Effector CD4-positive, alpha-beta T cell (primary cell): Measurements from ENCODE around the gene EFCAB5.
"Not testable (repeated sequence)": the region's sequence is repeated elsewhere in the genome, so short reads cannot be mapped to it uniquely, and the experiment has no call there.

Experiments
- DNase-seq: peaks from one replicate; pipeline ENCODE4 v3.0.0-alpha.2; 2020

The EFCAB5 gene

DNA sequence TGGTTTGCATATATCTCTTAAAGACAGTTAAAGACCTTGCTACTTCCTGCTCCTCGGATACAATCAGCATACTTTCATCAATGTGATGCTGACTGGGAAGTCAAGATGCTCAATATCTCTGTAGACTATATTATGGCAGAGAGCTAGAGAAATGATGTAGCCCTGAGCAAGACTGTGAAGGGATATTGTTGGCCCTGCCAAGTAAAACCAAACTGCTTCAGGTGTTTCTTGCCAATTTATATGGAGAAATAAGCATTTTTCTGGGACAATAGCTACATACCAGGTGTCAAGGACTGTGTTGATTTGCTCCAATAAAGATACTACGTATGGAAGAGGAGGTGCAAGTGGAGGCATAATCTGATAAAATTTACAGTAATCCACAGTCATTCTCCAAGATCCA, 4.7 kb upstream of the EFCAB5 start:
- no peak for DNase-seq

DNA sequence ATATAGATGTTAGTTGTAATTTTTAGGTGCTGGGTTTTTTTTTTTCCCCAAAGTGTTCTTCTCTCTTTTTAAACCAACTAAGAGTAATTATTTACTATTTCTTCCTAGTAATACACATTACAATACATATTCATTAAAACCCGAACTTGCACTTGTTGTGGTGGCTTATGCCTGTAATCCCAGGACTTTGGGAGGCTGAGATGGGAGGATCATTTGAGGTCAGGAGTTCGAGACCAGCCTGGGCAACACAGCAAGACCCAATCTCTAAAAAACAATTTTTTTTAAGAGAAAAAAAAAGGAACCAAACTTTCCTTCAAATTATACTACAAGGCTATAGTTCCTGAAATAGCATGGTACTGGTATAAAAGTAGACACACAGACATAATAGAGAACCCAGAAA, 3.8 kb downstream of the EFCAB5 start:
- no peak for DNase-seq

DNA sequence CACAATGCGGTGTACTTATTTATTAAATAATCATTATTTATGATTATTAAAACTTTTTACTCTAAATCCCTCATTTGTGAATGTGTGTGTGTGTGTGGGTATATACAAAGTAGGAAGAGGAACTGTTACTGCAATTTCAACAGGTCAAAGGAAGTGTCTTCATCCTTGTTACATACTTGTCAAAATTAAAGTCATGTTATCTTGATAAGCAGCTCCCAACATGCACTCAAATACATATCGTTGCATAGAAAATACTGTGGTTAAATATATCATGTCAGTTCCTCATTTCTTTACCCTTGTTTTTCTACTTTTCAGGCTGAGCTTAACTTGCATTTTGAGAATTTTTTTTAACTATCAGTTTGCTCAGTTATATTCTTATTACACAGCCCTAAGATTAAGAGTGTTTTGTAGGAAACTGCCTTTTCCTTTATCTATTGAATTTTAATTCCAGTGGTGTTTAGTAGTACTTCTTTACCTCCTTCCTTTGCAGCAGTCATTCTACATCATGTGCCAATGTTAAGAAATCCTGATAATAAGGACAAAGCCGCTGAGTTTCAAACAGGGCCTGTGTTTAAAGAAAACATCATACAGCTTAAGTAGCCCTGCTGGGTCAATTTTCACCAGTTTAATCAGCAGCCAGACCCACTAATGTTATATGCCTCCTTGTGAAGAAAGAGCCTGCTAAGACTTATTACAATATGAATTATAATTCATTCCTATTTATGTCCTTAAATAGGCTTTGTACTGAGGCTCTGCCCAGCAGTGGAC, 7.2 kb downstream of the EFCAB5 start:
- DNase-seq: no peak

DNA sequence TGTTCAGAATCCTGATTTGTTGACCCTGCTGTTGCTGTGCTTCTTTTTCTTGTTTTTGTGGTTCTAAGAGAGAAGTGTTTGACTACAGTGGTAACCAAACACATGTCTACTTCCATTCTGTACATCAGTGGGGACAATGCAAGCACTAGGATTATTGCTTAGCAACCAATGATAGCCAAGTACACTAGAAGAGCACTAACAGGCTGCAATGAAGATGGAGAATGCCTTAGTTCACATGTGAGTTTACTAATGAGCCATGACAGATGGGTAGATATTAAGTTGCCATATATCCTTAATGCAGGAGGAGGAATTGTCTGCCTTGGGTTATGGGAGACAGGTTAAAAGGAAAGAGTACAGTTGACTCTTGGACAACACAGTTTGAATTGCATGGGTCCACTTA, 8.3 kb downstream of the EFCAB5 start:
- no peak for DNase-seq

DNA sequence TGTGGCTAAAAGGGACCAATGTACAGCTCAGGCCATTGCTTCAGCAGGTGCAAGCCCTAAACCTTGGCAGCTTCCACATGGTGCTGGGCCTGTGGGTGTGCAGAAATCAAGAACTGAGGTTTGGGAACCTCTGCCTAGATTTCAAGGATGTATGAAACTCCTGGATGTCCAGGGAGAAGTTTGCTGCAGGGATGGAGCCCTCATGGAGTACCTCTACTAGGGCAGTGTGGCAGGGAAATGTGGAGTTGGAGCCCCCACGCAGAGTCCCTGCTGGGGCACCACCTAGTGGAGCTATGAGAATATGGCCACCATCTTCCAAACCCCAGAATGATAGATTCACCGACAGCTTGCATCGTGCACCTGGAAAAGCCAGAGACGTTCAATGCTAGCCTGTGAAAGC, 13.0 kb downstream of the EFCAB5 start:
- DNase-seq: no peak

DNA sequence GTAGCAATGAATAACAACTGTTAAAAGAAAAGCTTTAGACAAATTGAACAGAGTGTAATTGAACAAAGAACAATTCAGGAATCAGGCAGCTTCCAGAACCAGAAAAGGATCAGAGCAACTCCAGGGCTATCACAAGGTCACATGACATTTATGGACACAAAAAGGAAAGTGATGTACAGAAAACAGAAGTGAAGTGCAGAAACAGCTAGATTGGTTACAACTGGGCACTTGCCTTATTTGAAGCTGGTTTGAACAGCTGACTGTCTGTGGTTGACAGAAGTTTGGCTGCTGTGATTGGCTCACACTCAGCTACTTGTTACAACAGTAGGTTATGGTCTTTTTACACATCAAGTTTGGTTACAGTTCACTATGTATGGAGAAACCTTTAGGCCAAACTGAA, 14.8 kb downstream of the EFCAB5 start:
- DNase-seq: no peak

DNA sequence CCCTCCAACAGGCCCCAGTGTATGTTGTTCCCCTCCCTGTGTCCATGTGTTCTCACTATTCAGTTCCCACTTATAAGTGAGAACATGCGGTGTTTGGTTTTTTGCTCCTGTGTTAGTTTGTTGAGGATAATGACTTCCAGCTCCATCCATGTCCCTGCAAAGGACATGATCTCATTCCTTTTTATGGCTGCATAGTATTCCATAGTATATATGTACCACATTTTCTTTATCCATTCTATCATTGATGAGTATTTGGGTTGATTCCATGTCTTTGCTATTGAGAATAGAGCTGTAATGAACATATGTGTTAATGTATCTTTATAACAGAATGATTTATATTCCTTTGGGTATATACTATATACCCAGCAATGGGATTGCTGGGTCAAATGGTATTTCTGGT, 16.1 kb downstream of the EFCAB5 start:
- DNase-seq: not testable (repeated sequence)

DNA sequence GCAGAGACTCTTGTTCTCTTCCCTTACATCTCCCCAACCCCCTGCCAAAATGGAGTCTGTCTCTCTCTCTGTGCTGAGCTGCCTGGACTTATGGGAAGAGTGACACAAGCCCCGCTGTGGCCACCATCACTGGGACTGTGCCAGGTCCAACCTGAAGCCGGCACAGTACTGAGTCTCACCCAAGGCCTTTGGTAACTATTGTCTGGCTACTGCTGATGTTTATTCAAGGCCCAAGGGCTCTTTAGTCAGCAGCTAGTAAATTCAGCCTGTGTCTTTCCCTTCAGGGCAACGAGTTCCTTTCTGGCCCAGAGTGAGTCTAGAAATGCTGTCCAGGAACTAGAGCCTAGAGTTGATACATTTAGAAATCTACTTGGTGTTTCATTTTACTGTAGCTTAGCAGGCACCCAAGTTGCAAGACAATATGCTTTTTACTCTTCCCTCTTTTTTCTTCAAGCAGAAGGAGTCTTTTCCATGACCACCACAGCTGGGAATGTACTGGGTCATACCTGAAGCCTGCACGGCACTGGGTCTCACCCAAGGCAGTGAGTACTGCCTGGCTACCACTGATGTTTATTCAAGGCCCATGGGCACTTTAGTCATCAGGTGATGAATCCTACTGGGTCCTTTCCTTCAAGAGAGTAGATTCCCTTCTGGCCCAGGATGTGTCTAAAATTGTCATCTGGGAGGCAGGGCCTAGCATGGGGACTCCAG, 17.7 kb downstream of the EFCAB5 start:
- no peak for DNase-seq

DNA sequence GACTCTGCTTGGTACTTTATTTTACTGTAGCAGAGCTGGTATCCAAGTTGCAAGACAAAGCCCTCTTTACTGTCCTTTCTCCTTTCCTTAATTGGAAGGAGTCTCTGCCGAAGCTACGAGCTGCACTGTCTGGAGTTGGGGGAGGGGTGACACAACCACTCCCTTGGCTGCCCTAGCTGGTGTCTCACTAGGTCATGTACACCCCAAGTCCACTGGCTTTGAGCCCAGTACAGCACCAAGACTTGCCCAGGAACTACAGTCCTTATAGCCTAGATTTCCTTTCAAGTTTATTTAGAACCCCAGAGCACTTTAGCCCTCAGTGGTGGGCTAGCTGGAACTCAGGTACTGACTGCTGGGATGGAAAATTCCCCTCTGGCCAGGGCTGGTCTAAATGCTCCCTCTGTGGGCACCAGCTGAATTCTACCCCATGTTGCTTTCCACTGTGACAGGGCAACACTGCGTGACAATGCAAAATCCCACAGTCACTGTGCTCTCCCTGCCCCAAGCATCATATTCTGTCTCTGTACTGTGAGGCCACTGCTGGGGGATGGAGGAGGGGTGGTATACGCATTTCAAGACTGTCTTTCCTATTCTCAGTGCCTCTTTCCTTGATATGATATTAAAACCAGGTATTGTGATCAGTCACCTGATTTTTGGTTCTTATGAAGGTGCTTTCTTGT, 18.4 kb downstream of the EFCAB5 start:
- no peak for DNase-seq

DNA sequence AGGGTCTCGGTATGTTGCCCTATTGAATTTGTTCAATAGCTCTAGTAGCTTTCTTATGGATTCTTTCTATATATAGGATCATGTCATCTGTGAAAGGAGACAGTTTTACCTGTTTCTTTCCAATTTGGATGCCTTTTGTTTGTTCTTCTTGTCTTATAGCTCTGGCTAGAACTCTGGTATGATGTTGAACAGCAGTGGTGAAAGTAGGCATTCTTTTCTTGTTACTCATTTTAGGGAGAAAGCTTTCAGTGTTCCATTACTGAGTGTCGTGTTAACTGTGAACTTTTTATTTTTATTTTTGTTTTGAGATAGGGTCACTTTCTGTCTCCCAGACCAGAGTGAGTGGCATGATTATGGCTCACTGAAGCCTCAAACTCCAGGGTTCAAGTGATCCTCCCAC, 21.2 kb downstream of the EFCAB5 start:
- DNase-seq: no peak

DNA sequence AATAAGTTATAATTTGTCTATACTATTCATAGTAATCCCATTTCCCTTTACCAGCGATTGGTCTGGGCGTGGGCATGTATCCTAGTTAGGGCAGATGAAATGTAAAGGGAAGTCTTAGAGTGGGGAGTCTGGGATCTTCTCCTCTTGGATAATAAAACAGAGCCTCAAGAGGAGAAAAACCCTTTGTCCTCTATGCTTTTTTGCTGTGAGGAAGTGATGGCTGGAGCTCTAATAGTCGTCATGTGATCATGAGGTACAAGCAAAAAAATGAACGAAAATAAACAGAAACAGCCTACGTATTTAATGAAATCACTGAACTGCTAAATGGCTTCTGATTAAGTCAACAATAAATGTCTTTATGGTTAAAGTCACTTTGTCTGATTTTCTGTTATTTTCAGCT, 26.8 kb downstream of the EFCAB5 start:
- no peak for DNase-seq

DNA sequence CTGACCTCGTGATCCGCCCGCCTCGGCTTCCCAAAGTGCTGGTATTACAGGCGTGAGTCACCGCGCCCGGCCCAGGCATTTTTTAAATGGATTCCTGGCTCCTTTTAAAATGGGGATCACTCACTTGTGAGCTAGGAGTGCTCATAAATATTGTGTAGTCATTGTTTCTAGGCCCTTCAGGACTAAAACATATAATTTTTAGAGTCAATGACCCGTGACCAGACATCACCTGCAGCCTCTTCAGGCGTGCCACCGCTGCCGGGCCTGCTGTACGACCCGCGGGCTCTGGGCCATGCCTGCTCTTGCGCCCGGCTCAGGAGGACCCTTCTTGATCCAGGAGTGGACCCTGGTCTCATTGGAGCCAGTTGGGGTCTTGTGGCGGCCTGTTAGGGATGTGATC, 30.8 kb downstream of the EFCAB5 start:
- DNase-seq: no peak

DNA sequence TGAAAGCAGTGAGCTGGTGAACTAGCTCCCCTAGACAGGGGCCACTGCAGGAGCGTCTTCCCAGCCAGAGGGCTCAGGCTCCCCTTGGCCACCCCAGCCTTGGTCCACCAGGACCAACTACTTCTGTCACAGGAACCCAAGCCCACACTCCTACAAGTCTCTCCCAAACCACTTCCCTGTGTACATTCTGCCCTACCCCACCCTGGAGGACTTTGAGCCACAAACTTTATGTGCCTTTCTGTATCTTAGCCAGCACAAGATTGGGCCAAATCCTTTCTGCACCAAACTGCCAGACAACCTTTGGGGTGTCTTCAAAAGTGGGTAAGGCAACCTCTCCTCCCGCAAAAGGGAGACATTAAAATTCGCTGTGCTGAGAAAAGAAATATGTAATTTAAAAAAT, 31.6 kb downstream of the EFCAB5 start:
- DNase-seq: no peak

DNA sequence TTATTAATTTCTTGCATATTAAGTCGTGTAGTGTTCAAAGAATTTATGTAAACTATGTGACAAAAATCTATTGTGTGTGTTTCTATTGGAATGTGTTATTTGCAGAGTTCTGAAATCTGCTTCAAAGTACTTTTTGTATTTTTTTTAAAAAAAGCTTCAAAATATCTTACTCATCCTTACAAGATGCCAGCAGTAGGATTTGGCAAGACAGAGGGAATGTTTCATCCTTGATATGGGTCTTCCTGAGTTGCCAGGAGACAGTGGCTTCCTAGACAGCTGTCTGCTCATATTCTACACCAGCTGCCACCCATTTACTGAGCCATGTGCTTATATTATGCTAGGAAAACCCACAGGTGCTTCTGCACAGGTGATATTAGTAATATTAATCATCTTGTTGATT, 36.4 kb downstream of the EFCAB5 start:
- no peak for DNase-seq

DNA sequence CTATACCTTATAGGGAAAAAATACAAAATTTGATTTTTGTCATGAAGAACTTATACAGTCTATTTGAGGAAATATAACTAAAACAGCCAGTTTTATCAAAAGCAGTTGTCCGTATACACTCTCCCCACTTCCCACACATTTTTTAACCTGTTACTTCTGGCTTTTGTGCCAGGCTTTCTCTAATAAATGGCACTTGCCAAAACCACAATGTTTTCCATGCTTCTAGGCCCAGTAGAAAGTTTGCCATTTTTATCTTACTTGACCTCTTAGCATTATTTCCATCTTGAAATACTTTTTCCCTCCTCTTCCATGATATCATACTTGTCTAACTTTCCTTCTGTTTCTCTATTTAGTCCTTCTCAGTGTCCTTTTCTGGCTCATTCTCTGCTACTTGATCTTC, 38.8 kb downstream of the EFCAB5 start:
- no peak for DNase-seq

DNA sequence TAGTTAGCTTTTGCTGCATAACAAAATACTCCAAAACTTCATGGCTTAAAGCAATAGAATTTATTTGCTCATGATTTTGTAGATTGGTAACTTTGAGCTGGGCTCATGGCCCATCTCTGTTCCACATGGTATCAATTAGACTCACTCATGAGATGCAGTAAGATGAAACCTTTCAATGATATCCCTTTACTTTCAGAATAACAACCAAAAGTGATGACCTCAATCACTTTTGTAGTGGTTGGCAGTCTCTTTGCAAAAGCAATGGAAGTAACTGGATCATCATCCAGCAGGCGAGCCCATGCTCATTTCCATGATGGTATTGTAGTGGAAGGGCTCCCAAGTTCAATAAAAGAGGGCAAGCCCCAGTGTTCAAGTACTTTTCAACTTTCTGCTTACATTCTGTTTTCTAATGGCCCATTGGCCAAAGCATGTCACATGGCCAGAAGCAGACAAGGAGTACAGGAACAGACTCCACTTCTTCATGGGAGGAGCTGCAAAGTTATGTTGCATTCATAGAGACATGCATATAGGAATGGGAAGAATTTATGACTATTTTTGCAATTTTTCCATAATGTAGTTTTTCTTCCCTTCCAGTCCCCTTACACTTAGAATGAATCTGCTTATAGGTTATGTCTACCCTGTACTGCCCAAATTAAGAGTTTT, 41.7 kb downstream of the EFCAB5 start:
- no peak for DNase-seq

DNA sequence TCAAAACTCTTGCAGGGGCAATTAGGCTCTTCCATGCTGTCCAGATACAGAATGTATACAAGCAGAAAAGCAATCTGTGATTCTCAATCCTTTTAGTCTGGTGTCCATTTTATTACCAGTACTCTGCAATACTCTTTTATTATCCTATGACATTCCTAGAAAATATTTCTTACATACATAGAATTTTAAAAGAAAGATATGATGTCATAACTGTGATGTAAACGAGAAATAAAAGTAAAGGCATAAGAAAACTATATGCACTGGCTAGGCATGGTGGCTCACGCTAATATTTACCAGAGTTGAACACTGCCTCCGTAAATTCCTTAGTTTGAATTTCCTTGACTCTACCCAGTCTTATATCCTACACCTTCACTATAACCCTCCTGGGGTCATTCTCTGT, 55.0 kb downstream of the EFCAB5 start:
- no peak for DNase-seq

DNA sequence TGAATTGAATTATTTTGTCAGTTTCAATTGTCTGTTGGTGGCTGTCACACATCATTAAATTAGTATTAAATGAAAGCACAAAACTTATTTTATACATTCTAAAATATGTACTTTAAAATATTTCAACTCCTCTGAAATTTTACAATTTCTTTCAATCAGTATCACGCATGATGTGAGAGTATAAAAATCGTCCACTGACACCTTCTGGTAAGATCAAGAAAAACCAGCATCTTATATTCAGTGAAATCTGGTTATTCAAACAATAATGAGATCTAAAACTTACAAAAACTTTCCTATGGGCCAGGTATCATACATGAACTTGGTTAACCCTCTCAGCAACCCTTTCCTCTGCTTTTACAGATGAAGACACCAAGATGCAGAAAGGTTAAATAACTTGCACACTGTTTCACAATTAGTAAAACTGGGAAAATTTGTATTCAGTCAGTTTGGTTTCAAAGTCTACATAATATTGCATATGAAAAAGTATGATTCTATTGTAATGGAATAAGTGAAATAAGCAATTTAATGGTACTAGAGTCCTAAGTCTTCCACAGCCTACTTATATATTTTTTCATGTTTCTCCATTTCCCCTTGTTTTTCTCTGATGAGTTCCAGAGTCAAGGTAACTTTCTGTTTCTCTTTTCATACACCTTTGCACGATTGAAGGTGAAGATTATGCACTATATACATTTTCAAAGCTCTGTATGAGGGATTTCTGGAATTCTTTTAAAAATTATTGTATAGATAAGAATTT, 58.7 kb downstream of the EFCAB5 start:
- DNase-seq: no peak

DNA sequence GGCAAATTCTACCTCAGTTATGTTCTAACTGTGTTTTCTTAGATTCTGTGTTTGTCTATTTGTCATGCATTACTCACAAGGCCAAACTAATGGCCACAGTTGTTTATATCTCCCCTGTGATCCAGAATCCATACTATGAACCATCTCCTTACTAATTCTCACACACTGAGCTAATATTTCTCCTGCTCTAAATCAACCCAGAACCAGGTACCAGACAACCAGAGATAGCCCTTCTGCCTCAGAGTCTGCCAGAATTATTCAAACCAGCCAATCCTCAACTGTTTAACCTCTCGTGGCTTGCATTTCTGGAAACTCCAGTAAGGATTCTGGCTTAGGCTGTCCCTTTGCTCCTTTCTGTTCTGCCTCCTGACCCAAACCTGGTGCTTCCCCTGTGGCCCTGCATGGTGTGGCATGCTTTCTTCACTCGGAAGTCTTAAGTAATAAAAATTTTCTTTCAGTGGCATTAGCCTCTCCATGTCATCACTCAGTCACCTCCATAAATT, 59.4 kb downstream of the EFCAB5 start:
- DNase-seq: no peak

DNA sequence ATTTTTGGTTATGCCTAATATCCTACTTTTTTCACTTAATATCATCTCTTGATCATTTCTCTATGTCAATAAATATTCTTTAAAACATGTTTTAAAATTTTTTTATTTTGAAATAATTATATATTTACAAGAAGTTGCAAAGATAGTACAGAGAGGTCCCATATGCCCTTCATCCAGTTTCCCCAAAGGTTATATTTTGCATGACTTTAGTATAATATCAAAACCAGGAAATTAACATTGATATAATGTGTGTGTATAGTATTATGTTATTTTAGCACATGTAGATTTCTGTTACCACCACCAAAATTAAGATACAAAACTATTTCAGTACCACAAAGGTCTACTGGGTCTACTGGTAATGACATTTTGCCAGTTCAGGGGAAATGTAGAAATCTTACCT, 60.7 kb downstream of the EFCAB5 start:
- DNase-seq: no peak

DNA sequence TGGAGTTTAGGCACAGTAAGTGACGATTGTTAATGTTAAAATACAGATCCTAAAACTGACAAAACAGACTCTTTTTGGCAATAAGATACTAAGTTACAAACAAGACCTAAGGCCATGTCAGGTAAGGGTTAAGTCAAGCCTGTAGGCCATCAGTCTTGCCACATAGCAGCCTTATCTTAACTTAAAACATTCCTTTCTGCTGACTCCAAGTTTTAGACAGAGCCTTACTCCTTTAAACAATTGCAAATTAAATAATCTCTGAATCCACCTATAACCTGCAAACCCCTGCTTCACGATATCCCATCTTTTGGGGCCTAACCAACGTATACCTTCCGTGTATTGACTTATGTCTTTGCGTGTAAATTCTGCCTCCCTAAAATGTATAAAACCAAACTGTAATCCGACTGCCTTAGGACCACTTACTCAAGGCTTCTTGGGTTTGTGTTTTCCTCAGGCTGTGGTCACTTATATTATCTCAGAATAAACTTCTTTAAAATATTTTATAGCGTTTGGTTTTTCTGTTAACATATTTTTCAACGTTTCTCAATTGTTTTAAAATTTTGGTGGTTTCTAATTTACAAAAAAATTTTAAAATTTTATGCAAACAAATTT, 64.4 kb downstream of the EFCAB5 start:
- DNase-seq: no peak

DNA sequence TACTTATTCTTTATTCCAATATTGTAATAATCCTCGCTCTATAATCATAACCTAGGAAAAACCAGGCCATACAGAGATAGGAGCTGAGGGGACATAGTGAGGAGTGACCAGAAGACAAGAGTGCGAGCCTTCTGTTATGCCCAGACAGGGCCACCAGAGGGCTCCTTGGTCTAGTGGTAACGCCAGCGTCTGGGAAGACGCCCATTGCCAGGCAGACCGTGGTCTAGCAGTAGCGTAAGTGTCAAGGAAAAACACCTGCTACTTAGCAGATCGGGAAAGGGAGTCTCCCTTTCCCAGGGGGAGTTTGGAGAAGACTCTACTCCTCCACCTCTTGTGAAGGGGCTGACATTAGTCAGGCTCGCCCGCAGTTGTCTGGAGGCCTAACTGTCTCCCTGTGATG, 70.5 kb downstream of the EFCAB5 start:
- not testable (repeated sequence) for DNase-seq
